RWPE2 (cell line): ENCODE measurements around the gene ILKAP.

Experiments
- ATAC-seq: fragments of 200-7000 bp; cut with Tn5 transposase; 3 replicates; pipeline ENCODE4 v1.9.1; 2021; ENCODE audit warnings: low read depth
- DNase-seq: peaks from one replicate; pipeline ENCODE4 v3.0.0-alpha.2; 2020; ENCODE audit warnings: low spot score
- H3K27ac ChIP-seq: fragments of 450-650 bp; 2 replicates; pipeline ENCODE4 v1.5.1; 2017; ENCODE audit warnings: mild to moderate bottlenecking; ENCODE audit not compliant: poor library complexity, severe bottlenecking
- H3K27me3 ChIP-seq: fragments of 250-450 bp; sonication (Bioruptor Pico); 2 replicates; pipeline ENCODE4 v1.5.1; 2021; ENCODE audit warnings: mild to moderate bottlenecking, moderate library complexity; ENCODE audit not compliant: insufficient read depth, poor library complexity, severe bottlenecking
- H3K36me3 ChIP-seq: fragments of 250-450 bp; sonication (Bioruptor Pico); 2 replicates; pipeline ENCODE4 v1.5.1; 2020; ENCODE audit warnings: low read depth, mild to moderate bottlenecking, moderate library complexity
- H3K4me1 ChIP-seq: fragments of 250-450 bp; sonication (Bioruptor Pico); 2 replicates; pipeline ENCODE4 v1.5.1; 2021; ENCODE audit warnings: mild to moderate bottlenecking, moderate library complexity; ENCODE audit not compliant: insufficient read depth, poor library complexity, severe bottlenecking
- H3K4me3 ChIP-seq: fragments of 250-450 bp; sonication (Bioruptor Pico); 2 replicates; pipeline ENCODE4 v1.5.1; 2021; ENCODE audit warnings: mild to moderate bottlenecking, moderate library complexity; ENCODE audit not compliant: severe bottlenecking
- H3K9me3 ChIP-seq: fragments of 250-450 bp; sonication (Bioruptor Pico); 2 replicates; pipeline ENCODE4 v1.5.1; 2021; ENCODE audit warnings: mild to moderate bottlenecking, moderate library complexity; ENCODE audit not compliant: severe bottlenecking
- CTCF ChIP-seq: fragments of 450-650 bp; IDR thresholded peaks from one replicate; pipeline ENCODE4 v1.5.1; 2017; ENCODE audit warnings: mild to moderate bottlenecking, moderate library complexity; ENCODE audit not compliant: poor library complexity, severe bottlenecking

ILKAP gene

GRCh38 chr2:238122287-238123217, 80.9 kb downstream of the ILKAP start:
- no peaks in the 10 kb centered on the region for H3K4me1 ChIP-seq
- no peak overlapping the region for H3K27ac ChIP-seq
- H3K9me3 ChIP-seq, result no peaks in the 10 kb centered on the region
- DNase-seq (no peak), ATAC-seq (no peak)
- no peak for TF ChIP-seq CTCF
- H3K27me3 ChIP-seq, result peaks cover 10% of the 10 kb centered on the region
- no peak overlapping the region for H3K4me3 ChIP-seq
- H3K36me3 ChIP-seq, result no peaks in the 10 kb centered on the region

- TF ChIP-seq CTCF, result no peak
- Histone ChIP-seq H3K4me3 (no peak overlapping the region), H3K36me3 (no peaks in the 10 kb centered on the region), H3K9me3 (no peaks in the 10 kb centered on the region), H3K27me3 (peaks cover 10% of the 10 kb centered on the region), H3K27ac (no peak overlapping the region), H3K4me1 (no peaks in the 10 kb centered on the region)
- ATAC-seq (no peak), DNase-seq (no peak)
Observed at GRCh38 chr2:238121511-238122286, 81.8 kb downstream of the ILKAP start.

GRCh38 chr2:238120463-238121298, 82.8 kb downstream of the ILKAP start:
- Histone ChIP-seq H3K4me3 (no peak overlapping the region), H3K9me3 (no peaks in the 10 kb centered on the region), H3K27ac (no peak overlapping the region), H3K27me3 (peaks cover 10% of the 10 kb centered on the region), H3K36me3 (no peaks in the 10 kb centered on the region), H3K4me1 (no peaks in the 10 kb centered on the region)
- no peak for TF ChIP-seq CTCF
- peak; percentile 37; the same call in 2 of the 3 replicates for ATAC-seq
- DNase-seq, result no peak
